Epithelial cell of proximal tubule (primary cell): ENCODE results near the gene BUD23. TPM values are rescaled to one million over a fixed set of nuclear protein-coding genes. Genes with fewer than 3 reads are reported as not detected.
A peak's percentile ranks its signal among the peaks of the same experiment; 100 is the strongest.

Source experiments
- DNase-seq: peaks from one replicate; pipeline ENCODE4 v3.0.0-alpha.2; 2011; ENCODE audit warnings: low read depth
- H3K4me3 ChIP-seq: 2 replicates; pipeline ENCODE4 v1.5.1; 2011; ENCODE audit warnings: low read depth, mild to moderate bottlenecking, low read length
- CTCF ChIP-seq: conservative IDR thresholded peaks from 2 replicates; pipeline ENCODE4 v1.5.1; 2012; ENCODE audit warnings: low read depth, mild to moderate bottlenecking, low read length
- total RNA-seq: library from RNA; depleted of rRNA; stranded (reverse); fragments of >200 nt; gene quantifications from 2 replicates; pipeline ENCODE4 v1.2.3, GENCODE V29; 2015

The BUD23 gene
- total RNA-seq, 1 donor from 2014 or later = 65.2 TPM

- peak overlapping the region; percentile 25 for H3K4me3 ChIP-seq
- peak; percentile 78 for DNase-seq
- TF ChIP-seq CTCF = peak; percentile 5
Observed at GRCh38 chr7:73742753-73743641, 59.6 kb downstream of the BUD23 start.

- no peak for TF ChIP-seq CTCF
- no peak overlapping the region for H3K4me3 ChIP-seq
- no peak for DNase-seq
Observed at GRCh38 chr7:73746378-73746777, 63.0 kb downstream of the BUD23 start.

Other genes starting within 250 kb of the BUD23 start
- 1.8 and 4.0 TPM in 2 replicates for gene FZD9, start 249.8 kb upstream of the BUD23 start, total RNA-seq
- 47.2 and 51.9 TPM in 2 replicates for gene BAZ1B, start 161.3 kb upstream of the BUD23 start, total RNA-seq
- gene BCL7B, start 125.9 kb upstream of the BUD23 start, total RNA-seq = 53.2 and 64.2 TPM in 2 replicates
- gene TBL2, start 105.0 kb upstream of the BUD23 start, total RNA-seq = 29.6 and 56.4 TPM in 2 replicates
- not detected in 2 replicates for gene MLXIPL, start 59.1 kb upstream of the BUD23 start, total RNA-seq
- 4.1 and 12.2 TPM in 2 replicates for gene VPS37D, start 15.8 kb upstream of the BUD23 start, total RNA-seq
- gene DNAJC30, start 144 bp upstream of the BUD23 start, total RNA-seq = 2.7 and 6.1 TPM in 2 replicates
- 18.0 and 22.4 TPM in 2 replicates for gene STX1A, start 36.1 kb downstream of the BUD23 start, total RNA-seq
- gene ABHD11, start 55.2 kb downstream of the BUD23 start, total RNA-seq = 52.1 and 53.6 TPM in 2 replicates
- gene CLDN3, start 86.7 kb downstream of the BUD23 start, total RNA-seq = 29.7 and 85.9 TPM in 2 replicates
- 277 and 503 TPM in 2 replicates for gene CLDN4, start 147.4 kb downstream of the BUD23 start, total RNA-seq
- gene METTL27, start 158.9 kb downstream of the BUD23 start, total RNA-seq = 8.4 and 13.7 TPM in 2 replicates
- not detected in 2 replicates for gene TMEM270, start 177.6 kb downstream of the BUD23 start, total RNA-seq